ENCODE measurements around the gene TXNIP. TPM values are rescaled to one million over a fixed set of nuclear protein-coding genes. Genes with fewer than 3 reads are reported as not detected.

The TXNIP gene
- total RNA-seq, 1 experiment from 2014 or later = 23.2 TPM

- H3K27ac Mint-ChIP-seq = peak overlapping the region in 2 of 3 experiments; percentile 0 to 42; a peak in 3 of 7 replicates
- no peak overlapping the region for H3K23ac ChIP-seq (ENCODE audit: insufficient read length, low read depth, low read length)
- H2BK5ac ChIP-seq (ENCODE audit: insufficient read length, low read length) = no peak overlapping the region
- no peak overlapping the region for H4K5ac ChIP-seq (ENCODE audit: insufficient read length, low read depth, low read length)
- no peak overlapping the region for H3T11ph ChIP-seq (ENCODE audit: low read length)
- no peak overlapping the region for H2BK12ac ChIP-seq (ENCODE audit: insufficient read length, low read depth, low read length)
- H3K27me3 Mint-ChIP-seq (ENCODE audit: low read depth) = no peaks in the 10 kb centered on the region
- H2AK5ac ChIP-seq (ENCODE audit: insufficient read length, low read length) = no peak overlapping the region
- H3K79me1 ChIP-seq (ENCODE audit: insufficient read depth, low read depth, low read length, poor library complexity, severe bottlenecking) = peaks cover 3% of the 10 kb centered on the region
- no peak overlapping the region for H4K8ac ChIP-seq (replicated peaks; ENCODE audit: insufficient read length, low read depth, low read length)
- H2BK15ac ChIP-seq (ENCODE audit: low read depth, low read length) = no peak overlapping the region
- no peak overlapping the region for H2BK20ac ChIP-seq (ENCODE audit: low read depth, low read length, poor library complexity, severe bottlenecking)
- no peak overlapping the region for H3K9ac ChIP-seq (ENCODE audit: extremely low read depth, insufficient read length, low read length)
- WGBS (ENCODE audit: extremely low coverage, insufficient read length, low lambda C conversion rate) = no CpG with 5 or more reads among the region's 5 CpGs
- H3K4me1 ChIP-seq (ENCODE audit: insufficient read depth, low read length) = peaks cover 5% of the 10 kb centered on the region; the same call in 1 of the 2 replicates
- H3K4me1 Mint-ChIP-seq = peaks cover 30 to 36% of the 10 kb centered on the region in 2 experiments
- H3K4ac ChIP-seq (ENCODE audit: low read depth, low read length) = no peak overlapping the region
- no peaks in the 10 kb centered on the region for H4K20me1 ChIP-seq (ENCODE audit: control insufficient read depth, insufficient read depth, insufficient read length)
- H3K4me3 Mint-ChIP-seq = no peak overlapping the region
- no peak overlapping the region for H3K27ac ChIP-seq (ENCODE audit: insufficient read length, low read depth, low read length)
- peaks cover 0 to 3% of the 10 kb centered on the region in 2 experiments; a peak in 2 of 5 replicates for H3K9me3 Mint-ChIP-seq
- H3K18ac ChIP-seq (ENCODE audit: insufficient read length, low read depth, low read length) = no peak overlapping the region
- no peak overlapping the region for H3K14ac ChIP-seq (ENCODE audit: insufficient read depth, low read length)
- no peaks in the 10 kb centered on the region for H3K27me3 ChIP-seq (ENCODE audit: insufficient read depth, low read length)
- no peak for DNase-seq
- peaks cover 11 to 21% (median 14%) of the 10 kb centered on the region in 3 experiments; a peak in 6 of 7 replicates for H3K36me3 Mint-ChIP-seq (ENCODE audit: insufficient read depth in 1 of 3, low read depth in 3 of 3)
- H3K56ac ChIP-seq (ENCODE audit: insufficient read length, low read depth, low read length) = no peak overlapping the region
- H3K23me2 ChIP-seq (ENCODE audit: insufficient read length, low read depth, low read length, poor library complexity, severe bottlenecking) = peaks cover 16% of the 10 kb centered on the region
- peak overlapping the region; percentile 17 for H2AFZ ChIP-seq (ENCODE audit: low read length)
- H3K79me2 ChIP-seq (ENCODE audit: insufficient read depth, low read length) = peaks cover 3% of the 10 kb centered on the region; the same call in 1 of the 2 replicates
- H2BK120ac ChIP-seq (ENCODE audit: low read depth, low read length, poor library complexity, severe bottlenecking) = no peak overlapping the region
- H3K9me3 ChIP-seq (ENCODE audit: control insufficient read depth, low read depth, low read length) = no peaks in the 10 kb centered on the region
- no peak for TF ChIP-seq CTCF (conservative IDR thresholded peaks at IDR 0.05)
- no peak overlapping the region for H3K4me2 ChIP-seq (ENCODE audit: insufficient read depth, insufficient read length, low read length)
- H4K91ac ChIP-seq (ENCODE audit: insufficient read length, low read depth, low read length) = no peak overlapping the region
These were observed 3.1 kb upstream of the TXNIP start for GRCh38 chr1:145999321-146000024.

Measured in H9 (cell line).